HG03432 (cell line): ENCODE data around the gene ZNF837.
A peak's percentile ranks its signal among the peaks of the same experiment; 100 is the strongest.

Experiments
- ATAC-seq: cut with Tn5 transposase; IDR thresholded peaks from one replicate; pipeline ENCODE4 v1.9.1; 2021; ENCODE audit warnings: mild to moderate bottlenecking, moderate library complexity; ENCODE audit not compliant: unreplicated experiment

ZNF837 gene

GRCh38 chr19:58372311-58373133 is 8.3 kb downstream of the ZNF837 start:
- ATAC-seq = no peak

- ATAC-seq = no peak
Measured at GRCh38 chr19:58368561-58369360, 12.1 kb downstream of the ZNF837 start.

- ATAC-seq = no peak
Measured at GRCh38 chr19:58367698-58368454, 13.0 kb downstream of the ZNF837 start.

- no peak for ATAC-seq
Measured at GRCh38 chr19:58366585-58367430, 14.0 kb downstream of the ZNF837 start.

GRCh38 chr19:58364146-58364545 is 16.7 kb downstream of the ZNF837 start:
- ATAC-seq = no peak

GRCh38 chr19:58362272-58362994 is 18.4 kb downstream of the ZNF837 start, which contains the start of gene ZNF497:
Gene ZNF497, minus strand, starts transcription at chr19:58362751. Its CDS starts 5,116 bp downstream, at chr19:58357635.
- peak; percentile 88 for ATAC-seq

- ATAC-seq = peak; percentile 13
Measured at GRCh38 chr19:58361900-58362271, 18.9 kb downstream of the ZNF837 start.

GRCh38 chr19:58357481-58358145 is 23.2 kb downstream of the ZNF837 start:
- ATAC-seq = no peak

- no peak for ATAC-seq
Measured at GRCh38 chr19:58356766-58357480, 23.9 kb downstream of the ZNF837 start.

GRCh38 chr19:58355908-58356765 is 24.7 kb downstream of the ZNF837 start:
- ATAC-seq = no peak

GRCh38 chr19:58355215-58355796 is 25.5 kb downstream of the ZNF837 start:
- ATAC-seq = no peak

GRCh38 chr19:58354478-58355030 is 26.3 kb downstream of the ZNF837 start:
- ATAC-seq = no peak

- no peak for ATAC-seq
Measured at GRCh38 chr19:58353717-58354477, 26.9 kb downstream of the ZNF837 start.

- no peak for ATAC-seq
Measured at GRCh38 chr19:58352760-58353671, 27.8 kb downstream of the ZNF837 start, which contains the start of gene A1BG. Gene A1BG, minus strand, starts transcription at chr19:58353492. Its CDS starts 55 bp downstream, at chr19:58353437.
